ENCODE data around the gene TBXT. TPM values are rescaled to one million over a fixed set of nuclear protein-coding genes. Genes with fewer than 3 reads are reported as not detected.

Gene TBXT
- total and polyA plus RNA-seq, 2 of the 8 experiments (the other 6 are each of a cell fraction or from before 2014, with no cell fraction given) = 0.18 to 0.24 TPM

- no peaks in the 10 kb centered on the region for H3K79me1 ChIP-seq (ENCODE audit: low read depth, low read length)
- H3K23me2 ChIP-seq (ENCODE audit: low read depth, low read length) = no peaks in the 10 kb centered on the region
- H3K18ac ChIP-seq (ENCODE audit: extremely low read depth, low read length) = no peak overlapping the region; the same call in 1 of the 2 replicates
- H3K27me3 ChIP-seq (replicated peaks in 1 of 4; ENCODE audit: control insufficient read depth in 3 of 4, extremely low read depth in 1 of 4, insufficient read depth in 3 of 4, low read length in 3 of 4) = no peaks in the 10 kb centered on the region
- no peak overlapping the region for H4K5ac ChIP-seq (ENCODE audit: insufficient read length, low read depth, low read length)
- H3K9me3 ChIP-seq (ENCODE audit: insufficient read depth in 2 of 2, low read depth in 1 of 2, low read length in 1 of 2) = no peaks in the 10 kb centered on the region
- peak overlapping the region; percentile 63 for H3K14ac ChIP-seq (ENCODE audit: insufficient read length)
- no peak overlapping the region for H2BK120ac ChIP-seq (replicated peaks; ENCODE audit: low read depth, low read length)
- FAIRE-seq (peak; percentile 7), DNase-seq (ENCODE audit: low read depth in 1 of 2, low spot score in 2 of 2) (no peak)
- no peak overlapping the region for H2BK12ac ChIP-seq (ENCODE audit: low read depth, low read length)
- no peak overlapping the region for H4K8ac ChIP-seq (ENCODE audit: extremely low read depth, insufficient read depth, low read length)
- ChIA-PET POLR2A (ENCODE audit: partially characterized antibody) (interaction anchor here (0.5 kb wide), 1 partner anchor 37 kb away, joined by 3 read pairs; no protein-coding TSS in a partner anchor), CTCF (ENCODE audit: partially characterized antibody) (interaction anchor here (0.7 to 1.7 kb wide), 3 partner anchors 30 to 238 kb away, joined by 3 read pairs; no protein-coding TSS in a partner anchor)
- H3K4ac ChIP-seq (replicated peaks; ENCODE audit: insufficient read length, low read depth, low read length) = no peak overlapping the region
- peak overlapping the region; percentile 55; the same call in 1 of the 2 replicates for H2BK20ac ChIP-seq (ENCODE audit: low read length)
- peaks cover 0 to 9% (median 3%) of the 10 kb centered on the region in 4 experiments; a peak in 4 of 7 replicates for H3K4me1 ChIP-seq (replicated peaks in 1 of 4; ENCODE audit: control insufficient read depth in 3 of 4, insufficient read depth in 4 of 4, low read length in 3 of 4)
- 80% methylated on average over 13 of the region's 13 CpGs; no CpG with 5 or more reads in 1 of the 2 experiments for WGBS, 2 experiments (ENCODE audit: extremely low coverage in 1 of 2, insufficient coverage in 1 of 2, insufficient read length in 1 of 2, insufficient replicate concordance in 2 of 2, low coverage in 1 of 2, low lambda C conversion rate in 2 of 2, missing lambda C conversion rate in 1 of 2)
- H3K36me3 ChIP-seq (ENCODE audit: control insufficient read depth in 2 of 4, insufficient read depth in 4 of 4, low read length in 3 of 4) = no peaks in the 10 kb centered on the region
- no peak overlapping the region for H3K9ac ChIP-seq (replicated peaks in 1 of 4; ENCODE audit: extremely low read depth in 1 of 4, low read depth in 3 of 4, low read length in 3 of 4)
- no peak overlapping the region for H3K23ac ChIP-seq (ENCODE audit: insufficient read length)
- no peaks in the 10 kb centered on the region for H3K79me2 ChIP-seq (ENCODE audit: control insufficient read depth in 1 of 2, insufficient read depth in 2 of 2, low read length in 2 of 2)
- no peak overlapping the region for H2AK5ac ChIP-seq (ENCODE audit: low read depth, low read length)
- H2AFZ ChIP-seq (ENCODE audit: low read length) = no peak overlapping the region
- no peaks in the 10 kb centered on the region for H4K20me1 ChIP-seq (replicated peaks in 1 of 2; ENCODE audit: control insufficient read depth in 1 of 2, insufficient read depth in 2 of 2, low read length in 2 of 2)
- no peak overlapping the region for H4K91ac ChIP-seq (replicated peaks; ENCODE audit: insufficient read length, low read length)
- no peak overlapping the region for H2BK15ac ChIP-seq (ENCODE audit: low read length)
- no peak overlapping the region for H3K56ac ChIP-seq (replicated peaks; ENCODE audit: insufficient read length, low read depth, low read length)
- H3K27ac ChIP-seq (ENCODE audit: low read depth, low read length) = no peak overlapping the region
- H3K4me3 ChIP-seq (ENCODE audit: extremely low read depth in 1 of 4, insufficient read depth in 2 of 4, low read depth in 3 of 4, low read length in 4 of 4) = no peak overlapping the region
- H3K4me2 ChIP-seq (ENCODE audit: insufficient read depth in 1 of 2, low read depth in 2 of 2, low read length in 2 of 2) = no peak overlapping the region
- no peak overlapping the region for H2BK5ac ChIP-seq (ENCODE audit: low read depth, low read length)
- TF ChIP-seq JUND (IDR thresholded peaks at IDR 0.05; ENCODE audit: low read length) (no peak), CTCF (IDR thresholded peaks at IDR 0.05; ENCODE audit: control extremely low read depth in 1 of 3, insufficient read depth in 1 of 3, low read depth in 1 of 3, low read length in 3 of 3) (no peak), GTF2F1 (IDR thresholded peaks at IDR 0.05; ENCODE audit: borderline replicate concordance, low read depth, low read length) (no peak), JUN (IDR thresholded peaks at IDR 0.05; ENCODE audit: low read depth, low read length) (no peak), POU5F1 (IDR thresholded peaks at IDR 0.05; ENCODE audit: low read depth, low read length) (no peak), TAF7 (optimal IDR thresholded peaks at IDR 0.05; ENCODE audit: borderline replicate concordance, low read depth, low read length) (no peak), ASH2L (IDR thresholded peaks at IDR 0.05; ENCODE audit: low read length) (no peak), BCL11A (IDR thresholded peaks at IDR 0.05; ENCODE audit: low read depth in 2 of 2, low read length in 2 of 2) (no peak)
- TF ChIP-seq, protein P1, sequence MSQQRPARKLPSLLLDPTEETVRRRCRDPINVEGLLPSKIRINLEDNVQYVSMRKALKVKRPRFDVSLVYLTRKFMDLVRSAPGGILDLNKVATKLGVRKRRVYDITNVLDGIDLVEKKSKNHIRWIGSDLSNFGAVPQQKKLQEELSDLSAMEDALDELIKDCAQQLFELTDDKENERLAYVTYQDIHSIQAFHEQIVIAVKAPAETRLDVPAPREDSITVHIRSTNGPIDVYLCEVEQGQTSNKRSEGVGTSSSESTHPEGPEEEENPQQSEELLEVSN (IDR thresholded peaks at IDR 0.05) = peak; percentile 83
These were observed 39.8 kb downstream of the TBXT start for GRCh38 chr6:166127624-166128472.

Data from H1 (cell line).